Pancreas (tissue), 10 donors: ENCODE data around the gene BCL2L1. TPM values are rescaled to one million over a fixed set of nuclear protein-coding genes. Genes with fewer than 3 reads are reported as not detected.
A peak's percentile ranks its signal among the peaks of the same experiment; 100 is the strongest.

Experiments used
- ATAC-seq, 4 donors: fragments of 200-7000 bp; cut with Tn5 transposase; one replicate each; pipeline versions ENCODE4 v1.8.0 to v1.9.1; 2020; ENCODE audit warnings: mild to moderate bottlenecking in 4 of 4, moderate library complexity in 4 of 4
- DNase-seq, 6 donors: peaks; one replicate each; pipeline ENCODE4 v3.0.0-alpha.2; 2020
- FAIRE-seq: peaks from 2 replicates; lab custom pipeline; 2012; peaks lifted over from hg19 to GRCh38; lab: Jason Lieb, UNC
- H3K27ac ChIP-seq, 4 donors: fragments of 200-600 bp; sonication (generic); 1 replicate in 3 of 4; 2 replicates in 1 of 4; pipeline versions ENCODE4 v1.5.0 to v1.8.0; 2020
- H3K27me3 ChIP-seq, 4 donors: fragments of 200-600 bp; one replicate each; pipeline ENCODE4 v1.8.0; 2021
- H3K36me3 ChIP-seq, 3 donors: fragments of 200-600 bp; sonication (generic) in 1 of 3; one replicate each; pipeline versions ENCODE4 v1.5.0 to v1.8.0; 2020 to 2021
- H3K4me1 ChIP-seq, 3 donors: fragments of 200-600 bp; one replicate each; pipeline ENCODE4 v1.8.0; 2021
- H3K4me3 ChIP-seq, 4 donors: fragments of 200-600 bp; sonication (generic) in 2 of 4; one replicate each; pipeline versions ENCODE4 v1.5.0 to v1.8.0; 2020 to 2021
- H3K9me3 ChIP-seq, 4 donors: fragments of 200-600 bp; one replicate each; pipeline ENCODE4 v1.8.0; 2021
- CTCF ChIP-seq, 4 donors: fragments of 200-600 bp; sonication (generic) in 3 of 4; IDR thresholded peaks; one replicate each; pipeline versions ENCODE4 v1.5.0 to v1.8.0; 2021; ENCODE audit warnings: antibody characterized with exemption in 4 of 4
- WGBS, 2 donors: extraction: QIAGEN DNeasy Blood & Tissue Kit; methylation state at CpG; one replicate each; pipeline ENCODE4 v1.1.7; 2013; 5-methylcytosine and 5-hydroxymethylcytosine counted together
- intact Hi-C, 3 donors: fragments of 100-400 bp; cut with DNase I; formaldehyde crosslinking; loops; one replicate each; pipeline versions ENCODE4 v1.11.1 to v1.14.2; 2022
- polyA plus RNA-seq, 2 donors: library from polyadenylated mRNA; stranded (reverse); fragments of 200-250 nt; gene quantifications; one replicate each; pipeline ENCODE4 v1.2.3, GENCODE V29; 2013
- total RNA-seq, 6 donors: library from RNA; stranded (reverse); fragmentation: NEBNext Ultra II Directional in 4 of 6; extraction: Animal tissue kit (Norgen Biotek cat#: 25700) in 4 of 6; gene quantifications; one replicate each; pipeline versions ENCODE4 v1.2.1 to v1.2.4, GENCODE V29; 2021 to 2023
- donor health status: healthy with polysubstance abuse.
- donor health status: DM: no; HTN: no; CAD: no; lungs with moderate emphysema.
- donor health status: DM: no; HTN: no; CAD: no.
- donor health status: control.
- donor health status: control.
- donor health status: Bipolar disorder and iron deficiency.
- donor health status: DM: yes; HTN: yes; CAD: no.
- donor health status: DM: no; HTN: no; CAD: no.
- donor health status: DM: no; HTN: no; CAD: no.
- donor health status: DM: yes; HTN: yes; CAD: no.

BCL2L1 gene
- total and polyA plus RNA-seq, 8 donors, result 27.3 to 59.8 (median 40.8) TPM

- WGBS, 2 donors, result 68 to 69% methylated on average over 4 of the region's 4 CpGs
- H3K36me3 ChIP-seq, result no peaks in the 10 kb centered on the region
- intact Hi-C loops, result no loop called here
- H3K27me3 ChIP-seq, result no peaks in the 10 kb centered on the region
- H3K27ac ChIP-seq, result peak overlapping the region in 2 of 4 donors; percentile 31 to 61
- ATAC-seq (peak in 2 of 4 donors; percentile 9 to 14), DNase-seq (no peak), FAIRE-seq (no peak)
- H3K4me1 ChIP-seq, result peaks cover 9 to 31% (median 11%) of the 10 kb centered on the region in 3 donors
- no peaks in the 10 kb centered on the region for H3K9me3 ChIP-seq
- TF ChIP-seq CTCF (IDR thresholded peaks at IDR 0.05), result no peak
- H3K4me3 ChIP-seq, result no peak overlapping the region
Observed at GRCh38 chr20:31693987-31694661, 28.5 kb downstream of the BCL2L1 start.

- Histone ChIP-seq H3K4me1 (peaks cover 3 to 23% (median 5%) of the 10 kb centered on the region in 3 donors), H3K27me3 (no peaks in the 10 kb centered on the region), H3K9me3 (no peaks in the 10 kb centered on the region), H3K36me3 (no peaks in the 10 kb centered on the region), H3K4me3 (no peak overlapping the region), H3K27ac (peak overlapping the region in 2 of 4 donors; percentile 31 to 61)
- TF ChIP-seq CTCF (IDR thresholded peaks at IDR 0.05), result no peak
- intact Hi-C loops, result no loop called here
- WGBS, 2 donors, result 86 to 87% methylated on average over 6 of the region's 6 CpGs
- no peak for FAIRE-seq
- ATAC-seq, result no peak
- no peak for DNase-seq
Observed at GRCh38 chr20:31693402-31693801, 29.3 kb downstream of the BCL2L1 start.

GRCh38 chr20:31691646-31692275 lies 30.9 kb downstream of the BCL2L1 start:
- WGBS, 2 donors, result 74 to 76% methylated on average over 1 of the region's 1 CpG
- peaks cover 3 to 9% (median 5%) of the 10 kb centered on the region in 3 donors for H3K4me1 ChIP-seq
- intact Hi-C loops, result no loop called here
- no peak overlapping the region for H3K27ac ChIP-seq
- no peaks in the 10 kb centered on the region for H3K36me3 ChIP-seq
- H3K27me3 ChIP-seq, result no peaks in the 10 kb centered on the region
- no peak for DNase-seq
- no peak for FAIRE-seq
- no peak for ATAC-seq
- no peaks in the 10 kb centered on the region for H3K9me3 ChIP-seq
- no peak for TF ChIP-seq CTCF (IDR thresholded peaks at IDR 0.05)
- no peak overlapping the region for H3K4me3 ChIP-seq

- no peaks in the 10 kb centered on the region for H3K27me3 ChIP-seq
- no peak overlapping the region for H3K27ac ChIP-seq
- H3K4me1 ChIP-seq, result peaks cover 3 to 9% (median 5%) of the 10 kb centered on the region in 3 donors
- 81 to 82% methylated on average over 3 of the region's 3 CpGs for WGBS, 2 donors
- ATAC-seq (no peak), FAIRE-seq (no peak), DNase-seq (no peak)
- H3K9me3 ChIP-seq, result no peaks in the 10 kb centered on the region
- H3K4me3 ChIP-seq, result no peak overlapping the region
- no peak for TF ChIP-seq CTCF (IDR thresholded peaks at IDR 0.05)
- intact Hi-C loops, result no loop called here
- peaks cover 0 to 6% (median 0%) of the 10 kb centered on the region in 3 donors for H3K36me3 ChIP-seq
Observed at GRCh38 chr20:31690124-31690666, 32.5 kb downstream of the BCL2L1 start.
